GM19035 (cell line): Measurements from ENCODE around the gene NAB2.

Source experiments
- ATAC-seq: cut with Tn5 transposase; IDR thresholded peaks from one replicate; pipeline ENCODE4 v1.9.1; 2021; ENCODE audit not compliant: unreplicated experiment

Gene NAB2

DNA sequence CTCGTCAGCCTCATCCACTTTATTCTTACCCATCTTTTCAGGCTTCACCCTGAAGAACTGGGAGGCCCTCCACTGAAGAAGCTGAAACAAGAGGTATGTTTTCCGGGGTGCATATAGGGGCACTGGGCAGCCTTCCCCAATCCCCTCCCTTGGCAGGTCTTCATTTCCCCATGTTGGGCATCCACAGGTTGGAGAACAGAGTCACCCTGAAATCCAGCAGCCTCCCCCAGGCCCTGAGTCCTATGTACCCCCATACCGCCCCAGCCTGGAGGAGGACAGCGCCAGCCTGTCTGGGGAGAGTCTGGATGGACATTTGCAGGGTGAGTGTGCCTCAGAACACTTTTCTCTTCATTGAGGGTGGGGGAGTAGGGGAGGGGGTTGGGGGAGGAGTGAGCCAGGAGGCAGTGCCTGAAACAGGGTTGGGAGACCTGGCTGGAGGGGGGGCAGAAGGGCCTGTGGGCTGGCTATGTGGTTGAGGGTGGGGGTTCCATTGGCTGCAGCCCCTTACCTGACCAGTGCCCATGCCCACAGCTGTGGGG is 4.0 kb downstream of the NAB2 start:
- no peak for ATAC-seq

DNA sequence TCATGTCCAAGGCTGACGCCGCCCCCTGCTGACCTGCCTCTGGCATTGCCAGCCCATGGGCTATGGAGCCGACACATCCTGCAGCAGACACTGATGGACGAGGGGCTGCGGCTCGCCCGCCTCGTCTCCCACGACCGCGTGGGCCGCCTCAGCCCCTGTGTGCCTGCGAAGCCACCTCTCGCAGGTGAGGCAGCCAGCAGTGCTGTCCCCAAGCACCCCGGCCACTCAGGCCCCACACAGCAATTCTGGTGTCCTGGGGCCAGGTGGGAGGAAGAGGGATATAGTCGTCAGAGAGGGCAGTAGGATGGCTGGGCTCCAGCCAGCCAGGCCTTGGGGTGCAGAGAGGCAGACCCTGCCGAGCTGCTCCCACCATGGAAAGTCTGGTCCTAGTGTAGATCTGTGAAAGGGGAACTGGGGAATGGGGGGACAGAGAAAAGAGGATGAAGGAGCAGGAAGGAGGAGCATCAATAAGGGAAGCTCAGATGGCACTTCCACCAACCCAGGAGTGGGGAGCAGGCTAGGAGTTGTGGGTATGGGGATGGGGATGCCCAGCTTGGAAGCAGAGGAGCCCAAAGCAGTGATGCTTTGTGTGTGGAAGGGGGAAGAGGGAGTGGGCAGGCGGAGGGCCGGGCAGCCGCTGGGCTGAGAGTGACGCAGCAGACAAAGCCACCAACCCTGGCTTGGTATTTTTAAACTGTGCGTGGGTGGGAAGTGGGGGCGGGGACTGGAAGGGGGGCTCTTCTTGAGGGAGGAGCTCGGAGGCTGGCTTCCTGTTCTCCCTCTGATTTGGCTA is 4.7 kb downstream of the NAB2 start:
- peak; percentile 31 for ATAC-seq

DNA sequence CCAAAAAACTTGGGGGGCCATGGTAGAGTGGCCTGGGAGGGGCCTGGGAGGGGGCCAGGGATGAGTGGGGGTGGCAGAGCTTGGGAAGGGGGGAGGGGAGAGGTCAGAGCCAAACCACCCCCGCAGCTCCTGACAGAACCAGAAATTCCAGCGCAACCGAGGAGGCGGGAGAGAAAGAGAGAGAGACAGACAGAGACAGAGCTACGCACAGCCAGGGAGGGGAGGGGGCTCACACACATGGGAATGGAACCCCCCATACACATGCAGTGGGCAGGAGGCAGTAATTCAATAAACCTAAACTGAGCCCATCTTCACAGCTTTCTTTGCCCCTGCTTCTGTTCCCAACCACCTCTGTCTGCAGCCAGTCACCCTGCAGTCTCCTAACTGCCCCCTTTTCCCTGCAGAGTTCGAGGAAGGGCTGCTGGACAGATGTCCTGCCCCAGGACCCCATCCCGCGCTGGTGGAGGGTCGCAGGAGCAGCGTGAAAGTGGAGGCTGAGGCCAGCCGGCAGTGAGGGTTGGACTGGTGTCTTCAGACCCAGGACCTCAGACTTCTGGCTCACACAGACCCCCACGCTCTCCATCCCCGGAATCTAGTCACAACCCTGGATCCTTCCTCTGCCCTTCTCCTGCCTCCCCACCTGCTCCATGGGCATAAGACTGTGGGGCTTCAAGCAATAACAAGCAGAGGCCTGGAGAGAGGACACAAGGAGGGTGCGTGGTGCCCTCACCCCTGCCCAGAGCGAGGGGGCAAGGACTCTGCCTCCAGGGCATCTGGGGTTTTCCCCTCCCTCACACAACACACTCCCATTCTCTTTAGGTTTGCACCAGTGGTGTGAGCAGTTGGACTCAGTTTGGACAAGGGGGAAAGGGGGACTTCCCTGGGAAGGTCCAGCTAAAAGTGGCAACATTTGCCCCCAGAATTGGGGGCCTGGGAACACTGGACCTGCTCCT is 5.6 kb downstream of the NAB2 start:
- no peak for ATAC-seq

DNA sequence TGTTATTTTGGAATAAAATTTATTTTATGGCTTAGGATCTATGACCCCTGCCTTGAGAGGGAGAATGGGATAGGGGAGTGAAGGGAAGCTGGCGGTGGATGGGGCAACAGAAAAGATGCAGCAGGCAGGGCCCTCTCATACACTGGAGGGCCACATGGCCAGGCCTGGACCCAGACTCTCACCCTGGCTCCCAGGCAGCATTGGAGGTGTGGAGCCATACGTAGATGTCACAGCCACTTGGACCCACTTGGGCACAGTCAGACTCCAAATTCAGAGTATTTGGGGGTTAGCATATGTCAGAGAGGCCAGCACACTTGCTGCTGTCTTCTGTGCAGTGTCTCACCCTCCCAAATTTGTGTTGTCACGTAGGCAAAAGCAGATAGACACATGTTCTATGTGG is 6.5 kb downstream of the NAB2 start:
- no peak for ATAC-seq

DNA sequence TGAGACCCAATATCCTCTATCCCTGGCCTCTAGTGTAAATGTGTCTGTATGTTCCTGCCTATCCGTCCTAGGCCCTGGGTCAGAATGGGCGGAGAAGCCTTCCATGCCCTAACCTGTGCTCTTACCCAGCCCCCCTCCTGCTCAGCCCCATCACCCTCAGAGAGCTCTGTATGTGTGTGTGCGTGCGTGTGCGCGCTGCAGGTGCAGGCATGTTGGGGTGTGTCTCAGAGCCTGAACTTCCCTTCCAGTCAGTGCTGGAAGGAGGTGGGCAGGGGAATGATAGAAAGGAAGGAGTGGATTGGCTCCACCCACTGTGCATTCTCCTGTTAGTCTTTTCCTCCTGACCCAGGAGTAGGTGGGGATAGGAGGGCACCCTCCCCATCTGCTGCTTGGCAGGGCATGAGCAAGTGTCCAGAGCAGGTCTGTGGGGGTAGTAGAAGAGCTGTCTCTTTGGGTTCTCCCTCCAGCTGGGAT is 7.2 kb downstream of the NAB2 start:
- no peak for ATAC-seq

DNA sequence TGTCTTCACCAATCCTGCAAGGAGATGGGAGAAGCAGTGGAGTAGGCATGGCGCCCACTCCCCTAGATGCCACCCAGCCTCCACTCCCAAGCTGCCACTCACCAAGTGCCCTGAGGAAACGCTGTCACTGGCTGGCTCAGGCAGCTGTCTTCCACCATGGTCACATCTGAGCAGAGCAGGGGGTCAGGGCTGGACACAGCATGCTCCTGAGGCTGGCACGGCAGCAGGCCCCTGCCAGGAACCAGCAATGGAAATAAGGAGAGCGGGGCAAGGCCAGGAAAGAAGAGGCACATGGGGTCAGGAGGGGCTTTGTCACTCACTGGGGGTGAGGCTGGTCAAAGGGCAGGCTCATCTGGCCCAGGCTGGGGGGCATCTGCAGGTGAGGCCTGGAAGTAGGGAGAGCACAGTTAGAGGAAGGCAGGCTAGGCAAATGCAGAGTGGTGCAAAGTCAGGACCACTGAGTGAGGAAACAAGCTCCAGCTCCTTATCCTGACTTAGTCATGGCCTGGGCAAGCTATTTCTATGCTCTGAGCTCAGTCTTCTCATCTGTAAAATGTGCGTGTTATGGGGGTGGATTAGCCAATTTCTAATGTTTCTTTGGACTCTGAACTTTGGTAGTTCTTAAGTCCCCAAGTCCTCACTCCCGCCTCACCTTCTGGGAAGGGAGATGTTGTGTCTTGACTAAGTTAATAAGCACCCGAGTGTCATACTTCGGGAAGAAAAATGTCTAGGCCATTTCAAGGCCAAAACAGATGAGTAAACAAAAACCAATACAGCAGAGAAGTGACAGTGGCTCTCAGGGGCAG is 8.0 kb downstream of the NAB2 start:
- no peak for ATAC-seq

DNA sequence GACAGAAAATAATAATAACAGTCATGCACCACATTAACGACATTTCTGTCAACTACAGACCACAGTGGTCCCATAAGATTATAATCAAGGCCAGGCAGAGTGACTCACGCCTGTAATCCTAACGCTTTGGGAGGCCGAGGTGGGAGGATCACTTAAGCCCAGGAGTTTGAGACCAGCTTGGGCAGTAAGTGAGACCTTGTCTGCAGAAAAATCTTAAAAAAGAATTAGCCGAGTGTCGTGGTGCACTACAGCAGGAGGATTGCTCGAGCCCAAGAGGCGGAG is 8.6 kb downstream of the NAB2 start:
- ATAC-seq, result no peak

DNA sequence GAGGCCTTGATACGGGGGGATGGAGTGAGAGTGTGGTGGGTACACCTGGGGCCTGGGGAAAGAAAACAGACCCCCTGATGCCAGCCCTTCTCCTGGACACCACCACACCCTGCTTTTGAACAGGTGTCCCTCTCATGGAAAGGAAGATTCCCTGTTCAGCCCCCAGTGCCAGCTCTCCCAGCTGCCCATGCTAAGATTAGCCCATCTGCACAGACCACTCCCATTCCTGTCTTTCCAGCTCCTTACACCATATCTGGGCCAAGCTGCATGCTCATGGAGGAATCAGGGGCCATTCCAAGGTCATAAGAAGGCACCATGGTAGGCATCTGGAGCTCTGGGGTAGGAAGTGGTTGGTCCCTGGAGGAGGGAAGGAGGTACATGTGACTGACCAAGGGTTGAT is 9.6 kb downstream of the NAB2 start:
- ATAC-seq, result no peak

DNA sequence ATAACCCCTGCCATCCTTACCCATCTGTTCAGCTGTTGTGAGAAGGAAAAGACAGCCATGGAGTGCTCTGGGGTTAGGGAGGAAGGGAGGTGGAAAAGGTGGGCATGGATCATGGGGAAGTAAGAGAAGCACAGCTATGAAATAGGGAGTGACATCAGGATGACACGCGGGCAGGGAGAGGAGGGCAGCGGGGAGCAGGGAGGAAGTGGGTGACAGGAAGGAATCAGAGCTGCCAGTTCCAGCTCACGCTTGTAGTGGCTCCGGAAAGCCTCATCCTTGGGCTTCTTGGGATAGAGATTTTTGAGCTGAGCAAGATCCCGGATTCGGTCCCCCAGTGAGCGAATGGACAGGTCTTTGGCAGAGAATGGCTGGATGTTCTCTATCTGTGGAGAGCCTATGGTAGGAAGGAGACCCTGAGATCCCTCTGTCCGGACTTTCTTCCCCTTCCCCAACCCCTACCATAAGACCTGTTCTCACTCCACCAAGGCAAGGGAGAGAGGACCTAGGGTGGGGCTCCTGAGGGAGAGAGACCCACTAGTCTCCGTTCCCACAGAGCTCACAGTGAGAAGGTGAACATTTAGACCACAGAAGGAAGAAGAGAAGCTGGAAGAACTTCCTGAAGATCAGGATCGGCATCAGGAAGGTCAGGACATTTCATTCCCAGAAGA is 10.3 kb downstream of the NAB2 start:
- no peak for ATAC-seq

DNA sequence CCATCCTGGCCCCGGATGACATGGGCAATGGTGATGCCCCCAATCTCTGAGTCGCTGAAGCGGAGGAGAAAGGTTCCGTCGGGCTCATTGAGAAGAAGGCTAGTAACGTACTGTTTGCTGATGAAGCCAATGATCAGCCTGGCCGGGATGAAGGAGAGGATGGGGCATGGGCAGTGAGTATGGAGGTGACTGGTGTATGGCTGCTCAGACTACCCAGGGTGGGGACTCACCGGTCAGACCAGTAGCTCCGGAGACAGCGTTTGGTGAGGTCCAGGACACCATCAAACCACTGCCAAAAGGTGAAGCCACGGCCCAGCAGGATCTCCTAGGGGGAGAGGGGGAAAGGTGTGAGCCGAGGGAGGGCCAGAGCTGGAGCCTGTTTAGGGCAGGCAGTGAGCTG is 10.9 kb downstream of the NAB2 start:
- no peak for ATAC-seq

DNA sequence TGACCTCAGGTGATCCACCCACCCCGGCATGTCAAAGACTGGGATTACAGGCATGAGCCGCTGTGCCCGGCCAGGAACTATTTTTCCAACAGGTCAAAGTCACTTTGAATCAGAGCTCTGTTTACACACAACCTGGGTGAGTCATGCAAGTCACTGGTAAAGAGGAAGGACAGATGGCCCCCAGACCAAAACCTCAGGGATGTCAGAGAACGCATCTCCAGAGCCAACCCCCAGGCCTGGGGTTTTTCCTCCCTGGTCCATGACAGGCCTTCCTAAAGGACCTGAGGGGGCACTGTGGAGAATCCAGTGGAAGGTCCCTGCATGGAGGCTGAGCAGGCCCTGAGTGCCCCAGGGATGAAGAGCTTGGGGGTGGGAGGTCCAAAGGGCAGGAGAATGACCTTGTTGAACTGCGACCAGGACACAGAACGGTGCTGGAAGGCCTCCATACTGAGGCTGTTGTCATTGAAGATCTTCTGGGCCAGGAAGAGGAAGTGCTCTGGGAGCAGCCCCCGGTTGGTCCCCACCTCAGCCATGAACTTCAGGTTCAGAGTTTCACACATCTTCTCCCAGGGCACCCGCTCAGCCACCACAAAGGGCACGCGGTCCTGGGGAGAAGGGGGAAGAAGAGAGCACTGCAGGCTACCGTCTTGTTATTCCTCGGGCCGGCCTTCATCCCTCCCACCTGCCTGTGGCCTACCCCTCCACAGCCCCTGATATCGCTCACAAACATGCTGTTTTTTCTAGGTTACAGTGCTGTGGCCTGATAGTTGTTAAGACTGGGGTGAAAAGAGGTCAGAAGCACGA is 13.2 kb downstream of the NAB2 start:
- no peak for ATAC-seq

DNA sequence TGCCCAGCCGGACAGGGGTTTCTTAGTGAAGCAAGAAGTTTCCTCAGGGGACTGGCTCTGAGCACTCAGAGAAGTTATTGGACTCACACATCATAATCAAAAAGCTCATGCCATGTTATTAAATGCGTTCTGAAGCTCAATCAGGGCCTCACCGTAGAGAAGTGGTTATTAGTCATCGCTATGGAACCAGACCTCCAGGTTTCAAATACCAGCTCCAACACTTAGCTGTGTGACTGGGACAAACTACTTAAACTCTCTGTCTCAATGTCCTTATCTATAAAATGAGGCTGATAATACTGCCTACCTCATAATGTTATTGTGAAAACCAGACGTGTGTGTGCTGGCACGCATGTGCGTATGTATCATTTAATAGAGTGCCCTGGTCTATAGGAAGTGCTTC is 14.9 kb downstream of the NAB2 start:
- ATAC-seq, result no peak

DNA sequence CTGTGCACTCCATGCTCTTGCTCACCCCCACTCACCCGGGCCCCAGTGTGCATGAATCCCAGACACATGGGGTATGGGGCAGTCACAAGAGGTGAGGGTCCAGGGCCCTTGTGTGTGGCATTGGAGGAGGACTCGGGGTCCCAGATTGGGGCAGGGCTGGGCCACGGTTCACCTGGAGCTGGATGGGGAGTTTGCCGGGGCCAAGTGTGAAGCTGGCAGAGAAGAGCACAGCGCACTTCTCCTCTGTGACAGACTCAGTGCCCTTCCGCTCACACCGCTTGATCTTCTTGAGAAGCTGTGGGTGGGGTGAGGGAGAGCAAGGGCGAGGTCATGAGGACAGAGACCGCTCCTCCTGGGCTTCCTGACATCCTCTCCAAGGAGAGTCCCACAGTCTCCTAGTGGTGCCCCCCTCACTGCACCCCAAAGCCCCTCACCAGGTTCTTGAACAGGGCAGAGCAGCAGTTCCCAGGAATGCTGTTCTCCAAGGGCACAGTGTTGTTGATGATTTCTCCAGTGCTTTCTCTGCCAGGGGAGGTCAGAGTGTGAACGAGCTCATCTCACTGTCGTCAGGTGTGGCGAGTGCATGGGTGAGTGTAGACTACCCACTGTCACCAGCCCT is 15.5 kb downstream of the NAB2 start:
- no peak for ATAC-seq

DNA sequence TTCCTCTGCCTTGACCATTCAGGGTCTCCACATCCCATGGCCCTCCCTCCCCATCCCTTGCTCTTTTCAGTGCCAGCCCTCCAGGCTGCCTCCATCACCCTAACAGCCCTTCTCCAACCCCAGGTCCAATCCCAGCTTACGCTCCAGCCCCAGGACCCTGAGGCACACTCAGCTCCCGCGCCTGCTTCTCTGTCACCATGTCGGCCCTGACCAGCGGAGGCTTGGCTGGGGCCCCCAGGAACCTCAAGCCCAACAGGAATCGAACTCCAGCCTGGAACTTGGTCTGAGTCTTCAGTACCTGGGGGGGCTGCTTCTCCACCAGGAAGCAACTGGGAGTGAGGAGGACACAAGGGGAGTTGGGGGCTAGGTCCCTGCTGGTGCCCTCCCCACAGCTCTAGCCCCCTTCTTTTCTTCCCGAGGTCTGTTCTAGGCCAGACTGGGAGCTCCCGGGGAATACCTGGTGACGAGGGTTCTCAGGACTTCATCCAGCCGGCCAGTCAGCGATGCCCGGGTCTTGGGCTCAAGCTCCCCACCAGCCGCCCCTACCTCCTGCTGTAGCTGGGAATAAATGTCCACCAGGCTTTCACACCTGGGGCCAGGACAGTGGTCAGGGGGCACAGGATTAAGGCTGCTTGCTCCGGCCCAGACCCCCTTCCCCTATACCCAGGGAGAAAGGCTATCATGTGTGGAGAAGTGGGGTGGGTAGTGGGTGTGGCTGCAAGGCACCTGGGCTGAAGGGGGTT is 16.3 kb downstream of the NAB2 start:
- ATAC-seq, result no peak

DNA sequence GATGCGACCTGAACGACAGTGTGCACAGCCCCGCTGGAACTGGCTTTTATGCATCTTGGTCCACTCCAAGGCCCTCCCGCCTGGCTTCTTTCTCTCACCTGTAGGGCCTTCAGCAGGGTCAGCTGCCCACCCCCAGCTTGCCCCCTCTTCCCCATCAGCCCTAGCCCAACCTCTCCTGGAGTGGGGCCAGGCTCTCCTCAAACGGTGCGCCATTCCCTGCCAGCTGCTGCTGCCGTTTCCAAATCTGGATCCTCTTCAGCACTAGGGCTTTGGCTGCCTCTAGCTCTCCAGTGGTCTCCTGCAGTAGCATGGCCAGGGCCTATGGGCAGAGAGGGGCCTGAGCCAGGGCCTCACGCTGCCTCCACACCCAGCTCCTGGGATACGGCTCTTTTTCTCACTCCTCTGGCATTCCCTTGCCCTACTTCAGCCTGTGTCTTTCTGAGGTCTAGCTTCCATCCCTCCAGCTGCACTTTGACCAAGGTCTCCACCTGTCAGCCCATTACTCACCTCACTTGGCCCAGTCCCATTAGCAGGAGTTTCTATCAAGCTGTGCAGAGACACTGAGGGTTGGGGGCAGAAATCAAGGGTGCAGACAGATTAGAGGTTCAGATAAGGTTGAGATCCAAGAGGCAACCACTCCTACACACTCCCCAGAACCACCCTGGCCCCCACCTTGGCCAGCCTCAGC is 17.3 kb downstream of the NAB2 start:
- ATAC-seq, result no peak

DNA sequence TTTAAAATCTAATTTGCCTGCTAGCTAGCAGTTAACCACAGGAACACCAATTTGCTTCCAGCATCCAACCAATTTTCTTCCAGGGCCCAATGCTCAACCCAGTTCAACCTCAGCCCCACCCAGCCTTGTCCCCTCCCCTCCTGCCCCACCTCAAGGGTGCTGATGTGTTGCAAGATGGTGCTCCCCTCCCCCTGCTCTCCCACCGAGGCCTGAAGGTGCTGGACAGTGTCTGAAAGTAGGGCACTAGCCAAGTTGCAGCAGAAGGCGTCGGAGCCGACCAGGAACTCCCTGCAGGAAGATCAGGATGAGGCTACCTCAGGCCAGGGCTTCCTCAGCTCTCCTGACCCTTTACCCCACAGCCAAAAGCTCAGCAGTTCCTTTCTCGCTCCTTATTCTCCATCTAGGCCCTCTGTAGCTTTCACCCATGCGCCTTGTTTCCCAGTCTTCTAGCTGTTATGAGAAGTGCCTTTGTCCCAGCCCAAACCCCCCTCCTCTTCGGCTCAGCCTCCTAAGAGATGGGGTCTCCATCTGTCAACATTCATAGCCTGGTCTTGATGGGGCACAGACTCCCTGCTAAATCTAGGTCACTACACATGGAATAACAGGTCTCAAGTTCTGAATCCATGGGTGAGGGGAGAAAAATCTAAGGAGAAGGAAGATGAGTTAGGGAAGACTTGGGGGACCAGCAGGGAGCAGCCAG is 18.7 kb downstream of the NAB2 start:
- ATAC-seq, result no peak
